Kidney (tissue), 14 donors: ENCODE results near the gene BCAS3. TPM values are rescaled to one million over a fixed set of nuclear protein-coding genes. Genes with fewer than 3 reads are reported as not detected.
A peak's percentile ranks its signal among the peaks of the same experiment; 100 is the strongest.

ENCODE experiments used
- DNase-seq, 5 donors: peaks; one replicate each; pipeline ENCODE4 v3.0.0-alpha.2; 2013 to 2020
- FAIRE-seq: peaks from 2 replicates; lab custom pipeline; 2012; peaks lifted over from hg19 to GRCh38; lab: Jason Lieb, UNC
- H3K27ac ChIP-seq, 2 donors: one replicate each; pipeline ENCODE4 v1.7.0; 2013; ENCODE audit warnings: low read depth in 2 of 2, low read length in 2 of 2, inconsistent platforms in 1 of 2
- H3K27me3 ChIP-seq: one replicate; pipeline ENCODE4 v1.7.1; 2013; ENCODE audit warnings: low read length, inconsistent platforms; ENCODE audit not compliant: control insufficient read depth, insufficient read depth
- H3K36me3 ChIP-seq, 3 donors: one replicate each; pipeline versions ENCODE4 v1.7.0 to v1.7.1; 2013; ENCODE audit warnings: low read length in 3 of 3, control low read depth in 1 of 3, inconsistent platforms in 1 of 3; ENCODE audit not compliant: insufficient read depth in 3 of 3, control insufficient read depth in 2 of 3
- H3K4me1 ChIP-seq, 3 donors: one replicate each; pipeline versions ENCODE4 v1.7.0 to v1.7.1; 2013; ENCODE audit warnings: low read length in 3 of 3, inconsistent platforms in 1 of 3, low read depth in 1 of 3; ENCODE audit not compliant: control insufficient read depth in 2 of 3, insufficient read depth in 2 of 3
- H3K4me3 ChIP-seq, 3 donors: one replicate each; pipeline versions ENCODE4 v1.7.0 to v1.8.1; 2013; ENCODE audit warnings: low read length in 3 of 3, control low read depth in 1 of 3, inconsistent platforms in 1 of 3
- H3K9ac ChIP-seq, 3 donors: one replicate each; pipeline versions ENCODE4 v1.7.0 to v1.7.1; 2013; ENCODE audit warnings: low read length in 3 of 3, control low read depth in 1 of 3, inconsistent platforms in 1 of 3
- H3K9me3 ChIP-seq, 3 donors: one replicate each; pipeline versions ENCODE4 v1.7.0 to v1.7.1; 2013; ENCODE audit warnings: low read length in 3 of 3, control low read depth in 1 of 3, inconsistent platforms in 1 of 3; ENCODE audit not compliant: control insufficient read depth in 2 of 3, insufficient read depth in 1 of 3
- intact Hi-C: fragments of 100-400 bp; cut with DNase I; formaldehyde crosslinking; loops from one replicate; pipeline ENCODE4 v1.11.1; 2022
- polyA plus RNA-seq: library from polyadenylated mRNA; stranded (reverse); fragments of 350-450 nt; fragmentation: Illumina TruSeq; extraction: RNeasy Lipid Tissue Mini Kit (QIAGEN cat#74804); gene quantifications from one replicate; pipeline ENCODE4 v1.2.3, GENCODE V29; 2014; ENCODE audit warnings: low read depth, low replicate concordance; ENCODE audit not compliant: insufficient read depth
- total RNA-seq: library from RNA; stranded (reverse); fragmentation: NEBNext Ultra II Directional; extraction: Animal tissue kit (Norgen Biotek cat#: 25700); gene quantifications from one replicate; pipeline ENCODE4 v1.2.1, GENCODE V29; 2021
- TF ChIP-seq, protein P1 (sequence below): IDR thresholded peaks from 3 replicates; pipeline ENCODE4 v1.5.1; 2012; ENCODE audit warnings: mild to moderate bottlenecking, moderate library complexity, borderline replicate concordance; ENCODE audit not compliant: insufficient read depth; ENCODE audit errors: extremely low read depth
- donor health status: control.
- donor health status: control.
- donor health status: control.
- donor health status: control.
- donor health status: control.
- donor health status: DM: yes; HTN: yes; CAD: no.
- donor health status: Normal renal cell carcinoma (clear cell type).

The BCAS3 gene
- total and polyA plus RNA-seq, 2 donors from 2014 or later: 18.3 to 44.1 TPM

DNA sequence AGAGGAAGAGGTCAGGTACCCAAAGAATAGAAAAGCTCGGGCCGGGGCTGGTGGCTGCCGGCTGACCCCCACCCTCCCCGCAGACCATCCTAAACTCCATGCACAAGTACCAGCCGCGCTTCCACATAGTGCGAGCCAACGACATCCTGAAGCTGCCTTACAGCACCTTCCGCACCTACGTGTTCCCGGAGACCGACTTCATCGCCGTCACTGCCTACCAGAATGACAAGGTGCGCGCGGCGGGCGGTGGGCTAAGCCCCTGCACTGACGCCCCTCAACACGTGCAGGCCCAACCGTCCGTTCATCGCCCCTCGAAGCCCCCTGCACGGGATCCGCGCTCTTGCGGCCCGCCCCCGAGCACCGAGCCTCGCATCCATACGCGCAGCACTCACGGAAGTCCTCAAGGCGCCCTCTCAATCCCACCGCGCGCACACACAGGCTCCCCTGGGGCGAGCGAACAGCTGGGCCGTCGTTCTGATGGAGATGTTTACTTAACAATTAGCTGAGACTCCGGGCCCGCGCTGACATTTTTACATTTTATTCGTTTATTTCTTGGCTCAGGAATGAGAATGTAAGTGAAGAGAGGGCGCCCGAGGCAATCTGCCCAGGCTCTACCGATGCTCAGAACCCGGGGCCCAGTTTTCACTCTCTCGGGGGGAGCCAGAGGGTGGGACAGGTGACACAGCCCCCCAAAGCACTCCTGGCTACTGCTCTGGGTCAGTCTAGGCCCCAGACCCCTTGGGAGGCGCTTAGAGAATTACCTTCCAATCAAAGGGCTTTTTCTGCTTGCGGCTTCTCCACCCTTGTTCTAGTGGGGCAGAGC, 725.5 kb downstream of the BCAS3 start:
- Histone ChIP-seq H3K36me3 (peaks cover 0 to 18% (median 7%) of the 10 kb centered on the region in 3 donors), H3K27ac (peak overlapping the region; percentile 81 to 90), H3K9ac (peak overlapping the region; percentile 74 to 82 (median 78)), H3K4me3 (peak overlapping the region; percentile 74 to 87 (median 80)), H3K4me1 (peaks cover 0 to 21% (median 4%) of the 10 kb centered on the region in 3 donors), H3K9me3 (no peaks in the 10 kb centered on the region), H3K27me3 (peaks cover 22% of the 10 kb centered on the region)
- intact Hi-C loops: loop anchor here (5.0 kb wide), 1 partner anchor 401 kb away; no protein-coding TSS in a partner anchor
- TF ChIP-seq, protein P1, sequence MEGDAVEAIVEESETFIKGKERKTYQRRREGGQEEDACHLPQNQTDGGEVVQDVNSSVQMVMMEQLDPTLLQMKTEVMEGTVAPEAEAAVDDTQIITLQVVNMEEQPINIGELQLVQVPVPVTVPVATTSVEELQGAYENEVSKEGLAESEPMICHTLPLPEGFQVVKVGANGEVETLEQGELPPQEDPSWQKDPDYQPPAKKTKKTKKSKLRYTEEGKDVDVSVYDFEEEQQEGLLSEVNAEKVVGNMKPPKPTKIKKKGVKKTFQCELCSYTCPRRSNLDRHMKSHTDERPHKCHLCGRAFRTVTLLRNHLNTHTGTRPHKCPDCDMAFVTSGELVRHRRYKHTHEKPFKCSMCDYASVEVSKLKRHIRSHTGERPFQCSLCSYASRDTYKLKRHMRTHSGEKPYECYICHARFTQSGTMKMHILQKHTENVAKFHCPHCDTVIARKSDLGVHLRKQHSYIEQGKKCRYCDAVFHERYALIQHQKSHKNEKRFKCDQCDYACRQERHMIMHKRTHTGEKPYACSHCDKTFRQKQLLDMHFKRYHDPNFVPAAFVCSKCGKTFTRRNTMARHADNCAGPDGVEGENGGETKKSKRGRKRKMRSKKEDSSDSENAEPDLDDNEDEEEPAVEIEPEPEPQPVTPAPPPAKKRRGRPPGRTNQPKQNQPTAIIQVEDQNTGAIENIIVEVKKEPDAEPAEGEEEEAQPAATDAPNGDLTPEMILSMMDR: no peak
- no peak for FAIRE-seq
- DNase-seq: peak; percentile 55 to 79 (median 69)

DNA sequence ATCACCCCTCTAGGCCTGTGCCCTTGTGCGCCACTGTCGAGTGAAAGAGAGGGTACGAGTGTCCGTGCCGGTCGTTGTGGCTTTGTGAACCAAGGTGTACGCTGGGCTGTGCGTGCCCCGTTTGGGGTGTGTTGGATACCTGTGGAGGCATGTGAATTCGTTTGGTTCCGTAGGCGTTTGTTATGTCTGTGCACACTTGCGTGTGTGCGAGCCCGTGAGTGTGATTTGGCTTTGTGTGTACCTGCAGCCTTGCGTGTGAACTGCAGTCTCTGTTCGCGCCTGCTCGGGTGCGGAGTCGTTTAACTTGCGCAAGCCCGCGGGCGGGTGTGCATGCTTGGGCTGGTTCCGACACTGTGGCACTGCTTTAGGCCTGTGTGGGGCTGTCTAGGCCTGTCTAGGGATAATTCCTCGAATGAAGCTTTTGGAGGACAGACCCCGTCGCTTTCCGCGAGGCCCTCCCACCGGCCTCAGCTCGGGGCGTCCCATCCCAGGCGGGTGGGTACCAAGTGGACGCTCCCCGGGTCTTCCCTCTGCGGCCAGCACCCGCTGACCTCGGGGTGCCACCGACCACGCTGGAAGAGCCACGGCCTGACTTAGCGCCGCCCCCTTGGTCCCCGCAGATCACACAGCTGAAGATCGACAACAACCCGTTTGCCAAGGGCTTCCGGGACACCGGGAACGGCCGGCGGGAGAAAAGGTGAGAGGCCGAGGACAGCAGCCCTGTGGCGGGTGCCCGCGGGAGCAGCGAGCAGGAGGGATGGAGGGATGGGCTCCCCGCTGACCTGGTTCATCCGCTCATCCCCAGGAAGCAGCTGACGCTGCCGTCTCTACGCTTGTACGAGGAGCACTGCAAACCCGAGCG, 726.4 kb downstream of the BCAS3 start:
- Histone ChIP-seq H3K27me3 (peaks cover 18% of the 10 kb centered on the region), H3K9me3 (no peaks in the 10 kb centered on the region), H3K27ac (peak overlapping the region; percentile 81 to 90), H3K36me3 (peaks cover 0 to 22% (median 7%) of the 10 kb centered on the region in 3 donors), H3K9ac (peak overlapping the region; percentile 74 to 82 (median 78)), H3K4me1 (peaks cover 0 to 26% (median 4%) of the 10 kb centered on the region in 3 donors), H3K4me3 (peak overlapping the region; percentile 74 to 87 (median 80))
- no peak for FAIRE-seq
- DNase-seq: peak; percentile 31 to 74 (median 43)
- intact Hi-C loops: loop anchor here (5.0 kb wide), 1 partner anchor 402 kb away; no protein-coding TSS in a partner anchor
- TF ChIP-seq, protein P1: no peak

DNA sequence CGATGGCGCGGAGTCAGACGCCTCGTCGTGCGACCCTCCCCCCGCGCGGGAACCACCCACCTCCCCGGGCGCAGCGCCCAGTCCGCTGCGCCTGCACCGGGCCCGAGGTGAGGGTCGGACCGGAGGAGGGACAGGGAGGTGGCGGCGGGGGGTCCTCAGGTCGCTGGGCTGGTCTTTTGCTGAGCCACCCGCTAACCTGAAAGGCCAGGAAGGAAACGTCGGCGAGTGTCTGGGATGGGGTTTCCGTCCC, 726.9 kb downstream of the BCAS3 start:
- intact Hi-C loops: loop anchor here (5.0 kb wide), 1 partner anchor 402 kb away; no protein-coding TSS in a partner anchor
- H3K27me3 ChIP-seq: peaks cover 18% of the 10 kb centered on the region
- no peaks in the 10 kb centered on the region for H3K9me3 ChIP-seq
- peak overlapping the region; percentile 11 to 78 (median 18) for H3K9ac ChIP-seq
- H3K4me1 ChIP-seq: peaks cover 0 to 26% (median 4%) of the 10 kb centered on the region in 3 donors
- H3K4me3 ChIP-seq: peak overlapping the region; percentile 17 to 87 (median 54)
- TF ChIP-seq, protein P1: no peak
- H3K36me3 ChIP-seq: peaks cover 0 to 22% (median 7%) of the 10 kb centered on the region in 3 donors
- FAIRE-seq: no peak
- DNase-seq: peak in 2 of 5 donors; percentile 22 to 72
- peak overlapping the region; percentile 81 to 90 for H3K27ac ChIP-seq
